Effector memory CD4-positive, alpha-beta T cell (primary cell): ENCODE data around the gene PNPLA2.

ENCODE experiments used
- DNase-seq, 3 donors: peaks; one replicate each; pipeline ENCODE4 v3.0.0-alpha.2; 2020
- H3K27ac ChIP-seq: 2 replicates; pipeline ENCODE4 v1.7.0; 2013; ENCODE audit warnings: mild to moderate bottlenecking, low read length, moderate library complexity; ENCODE audit not compliant: insufficient read depth, poor library complexity, severe bottlenecking
- H3K27me3 ChIP-seq: replicated peaks from 2 replicates; pipeline ENCODE4 v1.7.0; 2013; ENCODE audit warnings: mild to moderate bottlenecking, low read length; ENCODE audit not compliant: insufficient read depth, control insufficient read depth, poor library complexity, severe bottlenecking
- H3K36me3 ChIP-seq: 2 replicates; pipeline ENCODE4 v1.7.0; 2013; ENCODE audit warnings: mild to moderate bottlenecking, low read length, moderate library complexity; ENCODE audit not compliant: control insufficient read depth, insufficient read depth
- H3K4me1 ChIP-seq: 2 replicates; pipeline ENCODE4 v1.7.0; 2013; ENCODE audit warnings: low read length, mild to moderate bottlenecking; ENCODE audit not compliant: control insufficient read depth, insufficient read depth, poor library complexity, severe bottlenecking
- H3K4me3 ChIP-seq: 2 replicates; pipeline ENCODE4 v1.7.0; 2013; ENCODE audit warnings: low read length, low read depth, mild to moderate bottlenecking; ENCODE audit not compliant: insufficient read depth, poor library complexity, severe bottlenecking
- H3K9me3 ChIP-seq: 2 replicates; pipeline ENCODE4 v1.7.0; 2013; ENCODE audit warnings: mild to moderate bottlenecking, low read length, moderate library complexity; ENCODE audit not compliant: control insufficient read depth

PNPLA2 gene

DNA sequence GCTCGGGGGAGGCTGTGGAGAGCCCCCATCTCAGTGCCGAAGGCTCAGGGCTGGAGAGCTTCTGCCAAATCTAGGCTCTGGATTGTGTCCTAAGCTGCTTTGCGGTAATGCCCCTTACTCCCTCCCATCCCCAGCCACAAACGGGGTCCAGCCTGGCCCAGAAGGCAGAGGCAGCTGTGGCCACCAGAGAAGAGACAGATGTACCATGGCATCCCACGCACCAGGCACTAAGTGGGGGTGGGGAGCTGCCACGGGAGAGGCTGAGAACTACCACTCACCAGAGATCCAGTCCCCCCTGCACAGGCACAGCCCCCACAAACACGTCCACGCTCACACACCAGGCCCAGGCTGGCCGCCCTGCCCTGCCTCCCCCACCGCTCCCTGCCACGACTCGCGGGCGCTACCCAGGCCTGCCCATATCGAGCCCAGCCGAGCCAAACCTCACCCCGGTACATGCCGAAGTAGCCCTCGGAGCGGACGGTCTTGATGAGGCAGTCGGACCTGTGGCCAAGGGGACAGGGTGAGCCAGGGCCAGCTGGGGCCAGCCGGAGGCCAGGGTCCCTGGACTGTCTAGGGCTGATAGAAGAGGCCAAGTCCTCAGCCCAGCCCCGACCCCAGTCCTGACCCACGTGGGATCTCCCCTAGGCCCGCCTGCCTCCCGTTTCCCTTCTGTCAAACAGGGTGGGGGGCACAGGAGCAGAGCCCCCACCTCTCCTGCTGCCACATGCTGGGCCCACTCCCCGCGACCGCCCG is 24.5 kb upstream of the PNPLA2 start:
- no peak overlapping the region for H3K27ac ChIP-seq
- no peaks in the 10 kb centered on the region for H3K27me3 ChIP-seq
- no peak overlapping the region for H3K4me3 ChIP-seq
- H3K4me1 ChIP-seq, result peaks cover 31% of the 10 kb centered on the region
- no peaks in the 10 kb centered on the region for H3K9me3 ChIP-seq
- H3K36me3 ChIP-seq, result peaks cover 27% of the 10 kb centered on the region
- DNase-seq, result no peak

DNA sequence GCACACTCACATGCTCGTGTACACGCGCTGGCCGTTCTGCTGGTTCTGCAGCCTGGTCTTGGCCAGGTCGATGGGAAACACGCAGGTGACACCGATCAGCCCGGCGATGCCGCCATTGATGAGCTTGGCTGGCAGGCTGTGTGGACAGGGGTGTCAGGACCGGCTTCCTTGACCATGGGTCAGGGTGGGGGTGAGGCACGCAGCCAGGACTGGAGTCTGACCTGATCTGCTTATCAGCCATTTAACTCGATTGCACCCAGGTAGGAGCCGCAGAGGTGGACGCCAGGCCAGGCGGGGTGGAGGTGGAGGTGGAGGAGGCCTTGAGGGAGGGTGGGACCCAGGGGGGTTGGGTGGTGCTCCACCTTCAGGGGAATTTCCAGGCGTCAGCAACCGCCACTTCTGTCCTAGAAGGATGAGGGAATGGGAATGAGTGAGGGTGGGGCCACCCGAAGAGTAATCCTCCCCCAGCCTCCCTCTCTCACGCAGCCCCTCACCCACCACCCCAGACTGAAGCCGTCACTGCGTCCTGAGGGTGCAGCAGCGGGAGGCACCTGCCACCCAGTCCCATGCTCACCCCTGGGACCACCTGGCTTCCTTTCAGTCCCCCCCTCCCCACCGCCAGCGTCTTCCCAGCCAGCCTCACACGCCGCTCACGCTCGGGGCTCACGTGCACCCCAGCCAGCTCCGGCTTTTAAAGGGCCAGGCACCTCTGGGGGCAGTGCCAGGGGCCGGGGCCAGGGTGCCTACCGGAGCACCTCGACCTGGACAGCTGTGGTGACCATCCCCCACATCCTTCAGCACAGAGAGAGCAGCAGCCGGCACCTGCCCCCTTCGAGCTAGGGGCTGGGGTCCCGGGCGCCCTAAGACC is 23.7 kb upstream of the PNPLA2 start:
- no peaks in the 10 kb centered on the region for H3K9me3 ChIP-seq
- H3K27ac ChIP-seq, result no peak overlapping the region
- no peak for DNase-seq
- H3K36me3 ChIP-seq, result peaks cover 27% of the 10 kb centered on the region
- peak overlapping the region; percentile 91 for H3K4me3 ChIP-seq
- H3K4me1 ChIP-seq, result peaks cover 29% of the 10 kb centered on the region
- H3K27me3 ChIP-seq, result no peaks in the 10 kb centered on the region

DNA sequence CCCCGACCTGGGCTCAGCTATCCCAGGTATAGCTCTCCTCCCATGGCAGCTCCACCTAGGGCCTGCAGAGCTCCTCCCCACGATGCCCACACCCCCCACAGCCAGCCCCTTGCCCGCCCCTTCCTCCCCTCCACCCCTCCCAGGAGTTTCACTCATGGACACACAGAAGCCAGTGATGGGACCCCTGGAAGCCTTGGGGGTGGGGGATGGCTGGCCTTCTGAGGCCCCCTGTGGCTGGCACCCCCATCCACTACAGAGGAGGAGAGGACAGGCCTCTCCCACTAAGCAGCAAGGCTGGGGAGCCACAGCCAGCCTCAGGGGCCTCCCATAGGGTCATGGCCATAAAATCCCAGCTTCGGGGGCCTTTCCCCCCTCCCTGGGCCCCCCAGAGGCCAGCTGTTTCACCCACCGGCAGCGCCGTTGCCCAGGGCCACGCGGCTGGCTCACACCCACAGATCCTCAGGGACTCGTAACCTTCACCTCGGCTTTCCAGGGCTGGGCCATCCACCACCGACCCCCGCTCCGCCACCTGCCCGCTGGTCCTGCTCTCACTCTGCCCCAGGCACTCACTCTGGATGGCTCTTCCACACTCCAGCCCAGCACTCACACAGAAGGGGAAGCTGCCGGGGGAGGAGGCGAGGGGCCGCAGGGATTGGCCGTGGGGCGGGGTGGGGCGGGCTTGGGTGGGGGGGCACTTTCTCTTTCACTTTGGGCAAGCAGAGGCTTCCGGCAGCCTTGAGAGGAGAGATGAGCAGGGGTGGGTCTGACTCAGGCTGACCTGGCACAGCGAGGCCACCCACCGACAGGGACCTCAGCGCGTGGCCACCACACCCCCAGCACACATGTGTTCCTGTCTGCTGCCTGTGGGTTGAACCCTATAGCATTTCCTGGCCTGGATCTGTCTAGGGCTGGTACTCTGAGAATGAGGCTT is 22.8 kb upstream of the PNPLA2 start:
- H3K9me3 ChIP-seq, result no peaks in the 10 kb centered on the region
- peak overlapping the region; percentile 98 for H3K27ac ChIP-seq
- DNase-seq, result peak; percentile 62 to 71 (median 71)
- no peaks in the 10 kb centered on the region for H3K27me3 ChIP-seq
- H3K36me3 ChIP-seq, result peaks cover 31% of the 10 kb centered on the region
- peak overlapping the region; percentile 91 for H3K4me3 ChIP-seq
- H3K4me1 ChIP-seq, result peaks cover 29% of the 10 kb centered on the region

DNA sequence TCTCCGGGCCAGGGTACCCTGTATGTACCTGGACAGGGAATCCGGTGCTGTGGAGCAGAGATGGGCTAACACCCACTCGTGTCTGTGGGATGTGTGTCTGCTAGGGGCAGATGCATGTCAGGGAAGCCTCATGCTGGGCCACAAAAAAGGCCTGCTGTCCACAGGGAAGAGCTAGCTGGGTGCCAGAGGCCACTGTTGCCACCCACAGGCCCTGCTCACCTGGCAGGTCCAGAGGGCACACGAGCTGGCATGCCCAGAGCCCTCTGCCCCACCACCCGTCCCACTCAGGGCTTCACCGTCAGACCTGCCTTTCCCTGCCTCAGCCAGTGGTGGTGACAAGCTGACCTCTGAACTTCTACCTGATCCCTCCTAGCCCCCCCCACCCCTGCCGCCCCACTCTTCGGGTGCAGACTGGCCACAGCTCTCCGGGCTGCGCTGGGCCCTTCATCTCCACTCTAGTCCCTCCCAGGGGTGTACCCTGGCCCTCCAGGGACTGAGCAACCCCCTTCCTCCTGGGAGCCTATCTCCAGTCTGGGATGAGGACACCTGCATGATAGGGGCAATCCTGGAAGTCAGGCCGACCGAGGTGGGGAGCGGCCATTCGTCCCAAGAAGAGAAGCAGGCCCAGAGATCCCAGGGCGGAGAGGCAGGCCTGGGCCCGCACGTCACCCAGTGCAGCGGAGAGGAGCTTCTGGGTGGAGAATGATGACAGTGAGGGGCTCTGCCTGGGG is 22.0 kb upstream of the PNPLA2 start:
- Histone ChIP-seq H3K27me3 (no peaks in the 10 kb centered on the region), H3K36me3 (peaks cover 30% of the 10 kb centered on the region), H3K9me3 (no peaks in the 10 kb centered on the region), H3K4me1 (peaks cover 29% of the 10 kb centered on the region), H3K4me3 (peak overlapping the region; percentile 91), H3K27ac (peak overlapping the region; percentile 98)
- no peak for DNase-seq

DNA sequence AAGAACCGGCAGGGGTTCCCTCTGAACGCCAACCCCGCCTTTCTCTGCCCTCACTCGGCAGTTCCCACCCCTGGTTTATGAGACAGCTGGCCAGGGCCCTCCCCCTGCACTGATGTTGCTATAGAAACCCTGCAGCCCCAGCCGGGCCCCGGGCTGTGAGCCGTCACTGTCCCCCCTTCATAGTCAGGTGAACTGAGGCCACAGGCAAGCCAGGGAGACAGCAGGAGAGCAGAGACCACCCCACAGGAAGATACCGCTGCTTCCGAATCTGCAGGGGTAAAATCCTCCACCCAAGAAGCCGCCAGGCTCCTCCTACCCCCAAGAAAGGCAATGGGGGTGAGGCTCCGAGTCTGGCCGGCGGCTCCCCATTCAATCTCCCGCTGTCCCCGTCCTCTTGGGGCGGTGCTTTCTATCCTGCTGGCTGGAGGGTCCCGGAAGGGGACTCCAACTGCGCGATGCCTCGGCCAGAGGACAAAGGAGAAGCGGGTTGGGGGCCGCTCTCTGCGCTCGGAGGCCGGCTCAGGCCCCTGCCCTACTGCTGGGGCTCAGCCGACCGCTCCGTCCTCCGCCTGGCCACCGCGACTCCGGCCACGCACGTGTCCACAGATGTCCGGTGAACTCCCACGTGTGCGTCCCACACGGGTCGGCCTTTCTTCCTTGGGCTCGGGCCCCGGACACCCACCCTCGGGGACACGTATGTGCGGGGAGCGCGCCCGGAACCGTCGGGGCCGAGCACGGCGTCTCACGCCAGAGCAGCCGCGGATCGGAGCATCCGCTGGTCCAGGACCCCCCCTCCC is 21.2 kb upstream of the PNPLA2 start:
- peak; percentile 70 to 81 (median 74) for DNase-seq
- Histone ChIP-seq H3K4me1 (peaks cover 29% of the 10 kb centered on the region), H3K36me3 (peaks cover 25% of the 10 kb centered on the region)

DNA sequence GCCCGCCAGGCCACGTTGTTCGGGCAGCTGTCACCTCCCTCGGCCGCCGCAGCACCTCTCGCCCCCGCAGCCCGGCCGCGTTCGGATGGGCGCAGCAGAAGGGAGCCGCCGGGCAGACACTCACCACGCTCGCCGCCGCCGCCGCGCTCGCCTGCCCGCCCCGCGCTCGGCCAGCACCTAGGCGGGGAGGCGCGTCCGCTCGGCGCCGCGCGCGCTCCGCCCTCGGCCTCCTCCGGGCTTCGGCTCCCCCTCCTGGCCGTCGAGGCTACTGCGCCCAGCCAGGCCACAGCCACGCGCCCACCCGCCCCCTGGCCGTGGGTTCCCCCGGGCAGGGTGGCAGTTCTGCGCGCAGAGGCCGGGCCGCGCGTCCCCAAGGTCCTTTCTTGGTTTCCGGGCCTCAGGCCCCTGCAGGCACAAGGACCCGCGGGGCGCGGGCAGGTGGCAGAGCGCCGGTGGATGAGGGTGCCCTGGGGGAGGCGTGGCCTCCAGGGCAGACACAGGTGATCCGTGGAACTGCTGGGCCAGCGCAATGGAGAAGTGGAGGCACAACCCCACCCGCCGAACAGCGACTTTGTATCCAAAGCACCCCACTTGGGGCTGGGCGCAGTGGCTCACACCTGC is 20.5 kb upstream of the PNPLA2 start, which contains the start of gene SLC25A22:
Gene SLC25A22, minus strand, starts transcription at position 189 of the 621 bp plus-strand sequence. CDS start 3,275 bp downstream, outside the sequence.
- Histone ChIP-seq H3K27ac (peak within 1 kb of the TSS; percentile 98), H3K4me3 (peak within 1 kb of the TSS; percentile 91), H3K9me3 (no peaks in the 10 kb centered on the region), H3K27me3 (no peaks in the 10 kb centered on the region), H3K4me1 (peaks cover 29% of the 10 kb centered on the region), H3K36me3 (peaks cover 22% of the 10 kb centered on the region)
- peak; percentile 70 to 75 (median 71) for DNase-seq

More for the DNA sequence above, 21.2 kb upstream of the PNPLA2 start:
- no peaks in the 10 kb centered on the region for H3K27me3 ChIP-seq
- peak overlapping the region; percentile 98 for H3K27ac ChIP-seq
- no peaks in the 10 kb centered on the region for H3K9me3 ChIP-seq
- peak overlapping the region; percentile 91 for H3K4me3 ChIP-seq

DNA sequence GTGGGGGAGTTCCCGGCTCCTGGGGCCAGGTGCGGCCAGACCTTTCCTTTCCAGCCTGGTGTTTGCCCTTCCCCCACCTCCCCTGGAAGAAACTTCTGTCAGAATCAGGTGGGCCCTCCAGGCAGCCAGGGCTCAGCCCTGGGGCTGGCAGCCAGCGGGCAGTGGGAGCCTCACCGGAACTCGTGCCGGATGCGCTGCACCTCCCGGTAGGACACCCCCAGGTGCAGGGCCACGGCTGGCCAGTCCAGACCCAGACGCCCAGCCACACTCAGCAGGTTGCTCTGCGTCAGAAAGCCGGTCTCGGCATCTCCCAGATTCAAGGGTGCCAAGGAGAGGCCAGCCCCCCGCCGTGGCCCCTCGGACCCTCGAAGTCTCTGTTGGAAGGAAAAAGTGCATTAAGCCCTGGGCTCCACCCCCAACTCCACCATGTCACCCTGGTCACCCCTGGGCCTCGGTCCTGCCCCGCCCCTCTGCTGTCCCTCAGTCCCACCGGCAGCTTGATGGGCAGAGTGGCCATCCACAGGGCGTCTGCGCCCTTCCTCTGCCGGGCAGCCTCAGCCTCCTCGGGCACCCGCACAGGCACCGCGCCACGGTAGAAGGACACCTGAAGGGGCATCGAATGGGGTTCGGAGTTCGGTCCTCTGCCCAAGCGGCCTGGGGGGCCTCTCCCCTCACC is 18.9 kb upstream of the PNPLA2 start:
- no peak for DNase-seq
- Histone ChIP-seq H3K9me3 (no peaks in the 10 kb centered on the region), H3K4me1 (peaks cover 34% of the 10 kb centered on the region), H3K27ac (no peak overlapping the region), H3K27me3 (no peaks in the 10 kb centered on the region), H3K4me3 (no peak overlapping the region), H3K36me3 (peaks cover 13% of the 10 kb centered on the region)

DNA sequence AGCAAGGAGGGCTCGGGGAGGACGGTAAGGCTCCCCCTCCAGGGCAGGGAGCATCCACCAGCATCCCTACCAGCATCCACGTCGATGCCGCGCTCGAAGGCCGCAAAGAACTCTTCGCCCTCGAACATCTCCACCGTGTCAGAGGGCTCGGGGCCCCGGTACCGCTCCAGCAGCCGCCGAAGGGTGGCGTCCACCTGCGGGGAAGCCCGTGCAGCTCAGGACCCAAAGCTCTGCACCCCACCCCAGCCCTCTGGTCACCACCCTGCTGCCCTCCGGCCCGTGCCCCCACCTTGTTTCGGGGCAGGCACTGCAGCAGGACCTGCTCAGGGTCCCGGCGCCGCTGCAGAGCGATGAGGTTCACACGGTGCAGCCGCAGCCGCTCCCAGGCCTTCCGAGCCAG is 18.2 kb upstream of the PNPLA2 start:
- no peaks in the 10 kb centered on the region for H3K27me3 ChIP-seq
- no peak overlapping the region for H3K4me3 ChIP-seq
- H3K4me1 ChIP-seq, result peaks cover 33% of the 10 kb centered on the region
- DNase-seq, result no peak
- no peak overlapping the region for H3K27ac ChIP-seq
- no peaks in the 10 kb centered on the region for H3K9me3 ChIP-seq
- peaks cover 13% of the 10 kb centered on the region for H3K36me3 ChIP-seq
